ENCODE measurements around the gene NALCN.
A peak's percentile ranks its signal among the peaks of the same experiment; 100 is the strongest.
"Not testable (repeated sequence)": the region's sequence is repeated elsewhere in the genome, so short reads cannot be mapped to it uniquely, and the experiment has no call there.

NALCN gene

DNA sequence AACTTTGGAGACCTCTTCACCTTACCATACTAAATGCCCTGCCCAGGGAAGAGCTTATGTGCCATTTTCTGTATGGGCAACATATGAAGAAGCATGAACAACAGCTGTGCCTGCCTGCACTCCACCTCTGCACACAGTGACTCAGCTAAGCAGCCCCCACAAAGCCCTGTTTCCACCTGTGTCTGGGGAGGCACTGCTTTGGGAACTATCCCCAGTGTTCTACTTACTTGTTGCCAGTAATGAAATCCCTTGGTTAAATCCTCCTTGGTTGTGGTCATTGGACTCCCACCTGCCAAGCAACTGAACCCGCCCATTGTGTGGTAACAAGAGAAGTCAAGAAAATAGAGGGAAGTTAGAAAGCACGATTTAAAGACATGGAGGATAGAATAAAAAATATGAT, 84.6 kb downstream of the NALCN start:
- no peak for DNase-seq

DNA sequence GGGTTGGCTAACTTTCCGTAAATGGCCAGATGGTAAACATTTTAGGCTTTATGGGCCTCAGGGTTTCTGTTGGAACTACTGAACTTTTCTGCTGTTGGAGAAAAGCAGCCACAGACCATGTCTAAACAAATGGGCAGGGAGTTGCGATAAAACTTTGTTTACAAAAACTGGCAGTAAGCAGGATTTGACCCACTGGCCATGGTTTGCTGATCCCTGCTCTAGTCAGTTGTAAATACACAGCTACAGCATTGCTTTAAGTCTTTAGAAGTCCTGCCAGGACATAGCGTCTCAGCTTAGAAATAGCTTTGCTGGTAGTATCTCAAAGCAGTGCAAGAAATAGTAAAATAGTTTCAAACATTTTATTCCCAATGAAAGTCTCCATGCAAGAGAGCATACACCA, 88.4 kb downstream of the NALCN start:
- DNase-seq, result no peak

DNA sequence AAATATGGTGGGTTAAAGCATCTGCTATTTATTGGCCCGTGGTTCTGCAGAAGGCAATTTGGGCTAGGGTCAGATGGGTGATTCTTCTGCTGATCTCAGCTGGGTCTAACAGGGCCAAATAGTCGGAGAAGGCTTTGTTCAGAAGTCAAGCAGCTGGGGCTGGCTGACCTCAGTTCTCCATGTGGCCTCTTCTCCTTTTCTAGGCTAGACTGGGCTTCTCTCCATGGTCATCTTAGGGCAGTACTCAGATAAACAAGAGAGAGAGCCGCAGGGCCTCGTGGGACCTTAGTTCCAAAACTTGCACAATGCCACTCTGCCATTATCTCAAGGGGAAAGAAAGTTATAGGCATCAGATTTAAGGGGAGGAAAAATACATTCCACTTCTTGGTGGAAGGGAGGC, 89.6 kb downstream of the NALCN start:
- no peak for DNase-seq

- DNase-seq, result no peak
These were observed 90.9 kb downstream of the NALCN start for GRCh38 chr13:101325423-101325822.

- DNase-seq, result no peak
These were observed 92.7 kb downstream of the NALCN start for GRCh38 chr13:101323601-101324000.

GRCh38 chr13:101317986-101318523, 98.3 kb downstream of the NALCN start:
- DNase-seq, result no peak

DNA sequence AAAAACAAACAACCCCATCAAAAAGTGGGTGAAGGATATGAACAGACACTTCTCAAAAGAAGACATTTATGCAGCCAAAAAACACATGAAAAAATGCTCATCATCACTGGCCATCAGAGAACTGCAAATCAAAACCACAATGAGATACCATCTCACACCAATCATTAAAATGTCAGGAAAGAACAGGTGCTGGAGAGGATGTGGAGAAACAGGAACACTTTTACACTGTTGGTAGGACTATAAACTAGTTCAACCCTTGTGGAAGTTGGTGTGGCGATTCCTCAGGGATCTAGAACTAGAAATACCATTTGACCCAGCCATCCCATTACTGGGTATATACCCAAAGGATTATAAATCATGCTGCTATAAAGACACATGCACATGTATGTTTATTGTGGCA, 102.8 kb downstream of the NALCN start:
- not testable (repeated sequence) for DNase-seq

GRCh38 chr13:101309014-101309619, 107.2 kb downstream of the NALCN start:
- no peak for DNase-seq

DNA sequence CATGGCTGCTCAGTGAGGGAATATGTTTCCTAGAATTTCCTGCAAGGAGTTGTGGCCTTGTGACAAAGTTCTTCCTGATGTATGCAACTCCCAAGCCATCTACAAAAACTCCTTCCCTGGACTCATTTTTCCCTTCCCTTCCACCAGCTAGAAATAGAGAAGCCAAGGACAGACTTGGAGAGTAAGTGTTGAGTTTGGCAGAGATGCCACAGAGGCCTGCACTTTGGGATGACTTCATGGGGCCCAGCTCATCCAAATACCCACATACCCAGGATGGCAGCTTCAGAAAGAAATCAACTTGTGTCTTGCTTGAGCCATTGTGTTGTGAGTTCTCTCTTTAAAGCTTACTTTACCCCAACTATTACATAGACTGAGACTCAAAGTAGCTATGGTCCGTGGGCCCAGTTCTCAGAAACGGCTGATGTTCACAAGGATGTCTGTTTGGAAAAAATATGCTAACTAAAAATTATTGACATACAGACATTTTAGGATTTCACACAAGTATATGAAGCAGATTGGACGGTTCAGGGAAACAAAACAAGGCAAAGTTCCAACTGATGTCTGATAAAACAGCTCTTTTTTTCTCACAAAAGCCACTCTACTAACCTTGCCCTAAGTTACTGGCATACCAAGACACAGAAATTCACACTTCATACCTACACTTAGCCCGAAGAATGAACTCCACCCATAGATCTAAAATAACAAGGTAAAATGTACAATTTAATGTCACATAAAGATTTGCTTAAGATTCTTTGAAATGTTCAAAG, 107.9 kb downstream of the NALCN start:
- no peak for DNase-seq

DNA sequence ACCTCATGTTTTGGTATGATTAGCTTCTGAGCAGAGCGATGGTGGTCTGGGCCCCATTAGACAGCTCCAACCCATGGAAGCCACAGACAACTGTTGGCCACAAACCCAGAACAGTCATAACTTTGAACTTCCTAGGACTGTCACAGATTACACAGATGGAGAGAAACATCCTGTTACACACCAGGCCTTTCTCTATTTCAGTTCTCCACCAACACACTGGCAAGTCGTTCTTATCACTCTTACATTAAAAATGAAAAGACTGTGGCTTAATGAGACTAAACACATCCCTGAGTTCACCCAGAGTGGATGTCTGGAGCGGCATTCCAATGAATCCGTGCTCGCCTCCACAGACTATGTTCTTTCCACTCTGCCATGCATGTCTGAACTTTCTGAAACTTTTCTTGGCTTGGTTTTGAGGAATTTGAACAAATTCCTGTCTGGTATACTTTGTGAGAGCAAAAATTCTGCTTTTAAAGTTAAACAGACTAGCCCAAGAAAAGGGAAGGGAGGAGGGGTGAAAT, 109.1 kb downstream of the NALCN start:
- no peak for DNase-seq

DNA sequence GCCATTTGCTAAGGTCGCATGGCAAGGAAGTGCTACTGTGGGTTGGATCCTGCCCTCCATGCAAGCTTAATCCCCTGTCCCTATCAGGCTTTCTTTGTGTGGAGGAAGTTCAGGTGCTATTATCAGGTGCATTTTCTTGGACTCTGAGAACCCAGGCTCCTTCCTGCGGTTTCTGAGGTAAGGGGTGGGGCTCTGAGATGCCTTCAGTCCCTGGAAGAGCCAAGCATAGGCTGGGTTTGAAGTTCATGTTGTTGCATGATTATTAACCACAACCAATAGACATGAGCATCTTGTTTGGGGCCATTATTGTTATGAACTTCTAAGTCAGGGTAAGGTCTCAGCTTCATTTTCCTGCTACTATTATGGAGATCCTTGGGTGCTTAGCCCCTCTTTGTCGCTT, 109.5 kb downstream of the NALCN start:
- no peak for DNase-seq

- DNase-seq, result no peak
These were observed 110.3 kb downstream of the NALCN start for GRCh38 chr13:101305981-101306411.

- DNase-seq, result no peak
These were observed 112.8 kb downstream of the NALCN start for GRCh38 chr13:101303521-101303920.

DNA sequence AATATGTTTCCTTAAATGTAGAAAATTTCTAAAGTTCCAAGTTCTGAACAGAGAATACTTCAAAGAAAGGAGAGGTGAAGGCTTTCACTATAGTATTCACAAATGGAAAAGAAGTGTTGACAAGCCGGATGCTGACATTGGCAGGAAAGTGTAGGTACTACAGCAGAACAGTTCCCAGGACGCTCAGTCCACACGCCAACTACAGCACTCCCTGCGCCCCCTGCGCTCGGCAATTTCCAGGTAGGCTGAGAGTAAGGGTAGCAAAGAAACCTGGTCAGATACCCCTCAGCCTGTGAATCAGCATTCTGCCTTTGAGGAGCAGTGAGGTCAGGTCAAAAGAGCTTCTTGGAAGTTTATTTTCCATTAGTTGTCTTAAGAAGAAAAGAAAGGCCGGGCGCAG, 115.3 kb downstream of the NALCN start:
- no peak for DNase-seq

- DNase-seq, result no peak
These were observed 115.8 kb downstream of the NALCN start for GRCh38 chr13:101300531-101300930.

- no peak for DNase-seq
These were observed 117.8 kb downstream of the NALCN start for GRCh38 chr13:101298517-101298916.

DNA sequence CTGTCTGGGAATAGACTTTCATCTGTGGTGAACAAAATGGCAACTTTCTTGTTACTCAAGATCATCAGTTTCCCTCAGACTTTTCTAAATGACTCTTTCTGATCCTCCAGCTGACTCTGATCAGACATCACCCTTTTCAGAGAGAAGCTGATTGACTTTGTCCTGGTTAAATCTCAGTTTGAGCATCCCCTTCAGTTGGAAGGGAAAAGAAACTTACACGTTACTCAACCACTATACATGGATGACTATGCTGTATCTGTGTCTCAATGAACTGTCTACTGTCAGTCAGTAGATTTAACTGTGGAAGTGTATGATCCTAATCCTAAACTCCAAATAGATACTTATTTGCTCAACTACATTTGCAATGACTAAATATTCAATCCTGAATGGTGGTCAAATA, 118.5 kb downstream of the NALCN start:
- DNase-seq, result no peak

DNA sequence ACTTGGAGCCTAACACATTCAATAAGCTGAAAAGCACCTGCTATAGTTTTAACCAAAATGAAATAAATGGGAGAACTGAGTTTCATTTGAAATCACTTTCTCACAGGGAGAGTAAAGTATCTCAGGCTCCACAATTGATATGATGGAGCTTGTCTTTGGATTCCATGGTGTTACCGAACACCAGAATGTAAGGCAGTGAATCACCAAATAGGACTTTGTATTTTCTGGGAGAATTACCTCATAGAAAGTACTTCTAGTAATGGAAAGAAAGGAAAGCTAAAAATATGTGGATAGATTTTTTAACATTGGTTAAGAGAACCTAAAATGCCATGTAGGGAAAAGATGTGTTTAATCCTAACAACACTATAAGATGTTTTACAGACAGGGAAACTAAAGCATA, 123.6 kb downstream of the NALCN start:
- no peak for DNase-seq

- DNase-seq, result no peak
These were observed 124.4 kb downstream of the NALCN start for GRCh38 chr13:101291646-101292515.

GRCh38 chr13:101291206-101291605, 125.1 kb downstream of the NALCN start:
- no peak for DNase-seq

DNA sequence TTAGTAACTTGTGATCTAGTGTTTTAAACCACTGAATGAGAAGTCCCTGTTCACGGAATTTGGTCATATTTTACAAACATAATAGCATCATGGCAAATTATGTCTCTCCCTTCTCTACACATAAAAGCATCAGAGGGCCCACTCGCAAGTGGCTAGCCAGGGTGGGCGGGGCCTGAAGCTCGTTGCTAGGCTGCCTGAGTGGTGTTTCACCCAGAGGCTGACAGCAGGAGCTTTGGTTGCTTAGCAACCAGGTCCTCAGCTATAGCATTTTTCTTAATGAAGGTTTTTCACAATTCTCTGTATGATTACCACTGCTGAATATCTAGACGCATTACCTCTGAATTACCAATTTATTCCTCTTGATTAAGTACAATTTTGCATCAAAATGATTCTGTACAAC, 126.5 kb downstream of the NALCN start:
- peak; percentile 83 for DNase-seq

- peak; percentile 10 for DNase-seq
These were observed 132.5 kb downstream of the NALCN start for GRCh38 chr13:101283782-101284181.

DNA sequence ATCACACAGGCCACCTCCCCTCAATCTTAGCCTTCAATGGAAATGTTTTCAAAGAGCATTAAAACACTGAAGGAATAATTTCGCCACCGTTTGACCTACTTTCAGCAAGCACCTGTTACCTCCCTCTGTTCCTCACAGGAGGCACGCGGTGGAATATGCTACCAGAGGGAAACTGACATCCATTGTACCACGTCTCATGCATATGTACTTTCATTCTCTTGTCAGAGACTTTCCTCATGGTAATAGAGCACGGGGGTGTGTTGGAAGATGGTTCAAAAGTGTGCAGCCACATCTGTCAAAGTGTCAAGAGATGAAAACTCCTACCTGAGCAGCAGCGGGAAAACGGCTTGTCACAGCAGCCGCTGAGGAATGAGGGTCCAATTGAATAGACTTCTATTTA, 143.4 kb downstream of the NALCN start:
- no peak for DNase-seq

All from DMS53 (cell line).